Activated naive CD8-positive, alpha-beta T cell treated with anti-CD3 and anti-CD28 coated beads, Interleukin-2, amount 10 ng/mL, durations not matched to agents 7 days and 5 days (primary cell): ENCODE data around the gene ST13. TPM values are rescaled to one million over a fixed set of nuclear protein-coding genes. Genes with fewer than 3 reads are reported as not detected.
"Not testable (repeated sequence)": the region's sequence is repeated elsewhere in the genome, so short reads cannot be mapped to it uniquely, and the experiment has no call there.

ENCODE experiments used
- ATAC-seq: fragments of 150-1000 bp; cut with Tn5 transposase; one replicate; pipeline ENCODE4 v1.10.0; 2021; ENCODE audit warnings: low read depth, moderate library complexity
- POLR2A ChIA-PET: fragments of 350-600 bp; sonication (Branson Sonifier 250); formaldehyde crosslinking; loops from one replicate; lab custom pipeline; 2021; ENCODE audit warnings: antibody characterized with exemption; lab: Charles Lee
- DNase-seq: peaks from one replicate; pipeline ENCODE4 v3.0.0; 2021
- H3K27ac Mint-ChIP-seq: one replicate; pipeline ENCODE4 v1.8.0; 2022; ENCODE audit warnings: mild to moderate bottlenecking, mixed read lengths
- H3K27me3 Mint-ChIP-seq: one replicate; pipeline ENCODE4 v1.8.0; 2022; ENCODE audit warnings: mild to moderate bottlenecking, moderate library complexity, mixed read lengths
- H3K36me3 Mint-ChIP-seq: one replicate; pipeline ENCODE4 v1.8.0; 2021; ENCODE audit warnings: mild to moderate bottlenecking, mixed read lengths
- H3K4me1 Mint-ChIP-seq: one replicate; pipeline ENCODE4 v1.8.0; 2021; ENCODE audit warnings: mixed read lengths
- H3K4me3 Mint-ChIP-seq: one replicate; pipeline ENCODE4 v1.8.0; 2022; ENCODE audit warnings: mild to moderate bottlenecking, moderate library complexity, mixed read lengths
- H3K9me3 Mint-ChIP-seq: one replicate; pipeline ENCODE4 v1.8.0; 2021; ENCODE audit warnings: mixed read lengths
- microRNA-seq: library from miRNA; unstranded; fragments of <30 nt; microRNA quantifications from one replicate; pipeline ENCODE4 v1.2.0, GENCODE V29; 2022
- total RNA-seq, 2 experiments: library from RNA; stranded (reverse); gene quantifications; one replicate each; pipeline ENCODE4 v1.2.3, GENCODE V29; 2021

ST13 gene
- total RNA-seq, 2 experiments from 2014 or later, result 131 to 138 TPM

DNA sequence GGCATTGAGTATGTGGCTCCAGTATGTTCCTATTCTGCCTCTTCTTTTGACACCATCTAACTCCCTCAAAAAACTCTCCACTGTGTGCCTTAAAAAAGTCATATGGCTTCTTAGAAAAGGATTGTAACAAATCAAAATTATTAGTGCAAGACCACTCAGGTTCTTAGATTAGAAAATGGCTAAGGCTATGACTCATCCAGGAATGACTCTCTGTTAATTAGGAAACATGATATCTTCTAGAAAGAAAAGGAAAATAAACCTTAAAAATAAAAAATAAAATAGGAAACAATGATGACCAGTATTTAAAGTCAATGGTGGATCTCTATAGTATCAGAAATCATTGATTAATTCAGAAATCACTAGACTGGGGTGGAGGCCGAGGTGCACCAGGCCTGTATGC lies 59.0 kb downstream of the ST13 start:
- no peak for ATAC-seq
- peaks cover 4% of the 10 kb centered on the region for H3K4me1 Mint-ChIP-seq

DNA sequence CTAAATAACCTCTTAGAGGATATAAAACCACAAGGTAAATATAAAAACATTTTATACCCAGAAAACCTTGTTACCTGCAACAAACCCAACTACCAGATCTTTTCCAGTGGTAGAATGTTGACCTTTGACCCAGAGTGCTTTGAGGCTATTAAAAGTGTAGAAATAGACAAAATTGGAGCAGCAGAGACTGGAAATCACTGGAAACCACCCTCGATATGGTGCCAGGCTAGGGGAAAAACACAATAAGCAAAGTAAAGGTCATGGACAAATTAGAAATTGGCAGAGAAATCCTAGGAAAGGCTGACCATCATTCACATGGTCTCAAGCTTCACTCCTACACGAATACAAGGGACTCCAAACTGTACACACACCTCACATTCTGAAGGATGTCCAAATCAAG lies 64.0 kb downstream of the ST13 start:
- POLR2A ChIA-PET, result no interaction called here
- H3K9me3 Mint-ChIP-seq, result no peaks in the 10 kb centered on the region
- H3K4me3 Mint-ChIP-seq, result no peak overlapping the region
- no peak for DNase-seq
- H3K4me1 Mint-ChIP-seq, result peaks cover 4% of the 10 kb centered on the region
- ATAC-seq, result no peak
- no peak overlapping the region for H3K27ac Mint-ChIP-seq
- no peaks in the 10 kb centered on the region for H3K27me3 Mint-ChIP-seq
- peaks cover 37% of the 10 kb centered on the region for H3K36me3 Mint-ChIP-seq

More for the DNA sequence above, 59.0 kb downstream of the ST13 start:
- peaks cover 16% of the 10 kb centered on the region for H3K36me3 Mint-ChIP-seq
- POLR2A ChIA-PET, result no interaction called here
- H3K27me3 Mint-ChIP-seq, result no peaks in the 10 kb centered on the region
- no peak overlapping the region for H3K4me3 Mint-ChIP-seq
- no peaks in the 10 kb centered on the region for H3K9me3 Mint-ChIP-seq
- H3K27ac Mint-ChIP-seq, result no peak overlapping the region
- DNase-seq, result no peak

DNA sequence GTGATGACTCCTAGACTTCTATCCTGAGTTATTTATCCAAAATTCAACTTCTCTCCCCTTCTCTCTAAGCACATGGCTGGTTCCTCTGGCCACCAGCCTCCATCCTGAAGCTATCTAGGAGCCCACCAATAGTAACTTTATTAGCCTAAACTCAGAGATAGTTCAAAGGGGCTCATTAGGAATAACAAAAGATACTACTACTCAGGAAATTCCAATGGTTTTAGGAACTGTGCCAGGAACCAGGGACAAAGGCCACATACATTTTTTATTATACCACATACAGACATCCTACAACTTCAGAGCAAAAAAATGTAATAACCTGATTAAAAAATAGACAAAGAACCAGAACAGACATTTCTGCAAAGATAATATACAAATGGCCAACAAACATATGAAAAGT lies 65.2 kb downstream of the ST13 start:
- POLR2A ChIA-PET, result no interaction called here
- Mint-ChIP-seq H3K27ac (no peak overlapping the region), H3K4me1 (peaks cover 4% of the 10 kb centered on the region), H3K27me3 (no peaks in the 10 kb centered on the region), H3K9me3 (no peaks in the 10 kb centered on the region), H3K36me3 (peaks cover 39% of the 10 kb centered on the region), H3K4me3 (no peak overlapping the region)
- no peak for DNase-seq
- no peak for ATAC-seq

DNA sequence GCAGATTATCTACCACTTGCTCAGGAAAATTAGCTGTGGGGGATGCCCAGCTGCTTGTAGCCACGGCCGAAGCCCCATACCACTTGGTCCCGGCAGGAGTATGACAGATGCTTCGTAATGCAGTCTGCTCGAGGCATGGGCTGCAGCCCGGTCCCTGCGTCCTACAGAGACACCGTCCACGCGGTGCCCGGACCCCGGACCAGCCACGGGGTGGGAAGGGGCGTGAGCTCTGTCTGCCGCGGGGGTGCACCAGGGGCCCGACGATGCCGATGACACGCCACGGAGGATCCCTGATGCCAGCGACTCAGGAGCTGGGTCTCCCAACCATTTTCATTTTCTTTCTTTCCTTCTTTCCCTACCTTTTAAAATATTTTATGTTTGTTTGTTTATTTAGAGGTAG lies 67.3 kb downstream of the ST13 start:
- POLR2A ChIA-PET, result interaction anchor here (0.6 kb wide), 1 partner anchor 180 kb away, joined by 5 read pairs; no protein-coding TSS in a partner anchor

DNA sequence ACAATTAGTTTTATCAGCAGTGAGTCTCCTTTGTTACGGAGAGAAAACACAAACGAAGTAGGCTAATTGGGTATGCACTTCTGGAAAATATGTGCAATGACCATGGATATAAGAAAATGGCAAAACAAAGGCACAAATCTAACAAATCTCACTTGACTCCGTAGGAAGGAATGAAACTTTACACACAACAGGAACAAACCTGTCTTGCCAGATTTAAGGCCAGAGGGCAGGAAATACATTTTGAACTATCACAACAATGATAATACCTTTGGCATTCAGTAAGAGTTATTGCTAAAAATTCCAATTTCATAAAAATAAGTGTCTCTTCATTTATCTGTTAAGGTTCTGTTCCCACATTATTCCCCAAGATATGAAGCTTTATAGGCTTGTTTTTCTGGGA lies 73.9 kb downstream of the ST13 start:
- no peak overlapping the region for H3K27ac Mint-ChIP-seq
- no peaks in the 10 kb centered on the region for H3K27me3 Mint-ChIP-seq
- H3K9me3 Mint-ChIP-seq, result no peaks in the 10 kb centered on the region
- POLR2A ChIA-PET, result no interaction called here
- no peak overlapping the region for H3K4me3 Mint-ChIP-seq
- H3K36me3 Mint-ChIP-seq, result peaks cover 13% of the 10 kb centered on the region
- DNase-seq (no peak), ATAC-seq (no peak)
- no peaks in the 10 kb centered on the region for H3K4me1 Mint-ChIP-seq

More for the DNA sequence above, 67.3 kb downstream of the ST13 start:
- no peak overlapping the region for H3K27ac Mint-ChIP-seq
- ATAC-seq, result no peak
- DNase-seq, result no peak
- no peak overlapping the region for H3K4me3 Mint-ChIP-seq
- no peaks in the 10 kb centered on the region for H3K9me3 Mint-ChIP-seq
- H3K36me3 Mint-ChIP-seq, result peaks cover 39% of the 10 kb centered on the region
- peaks cover 4% of the 10 kb centered on the region for H3K4me1 Mint-ChIP-seq
- no peaks in the 10 kb centered on the region for H3K27me3 Mint-ChIP-seq

DNA sequence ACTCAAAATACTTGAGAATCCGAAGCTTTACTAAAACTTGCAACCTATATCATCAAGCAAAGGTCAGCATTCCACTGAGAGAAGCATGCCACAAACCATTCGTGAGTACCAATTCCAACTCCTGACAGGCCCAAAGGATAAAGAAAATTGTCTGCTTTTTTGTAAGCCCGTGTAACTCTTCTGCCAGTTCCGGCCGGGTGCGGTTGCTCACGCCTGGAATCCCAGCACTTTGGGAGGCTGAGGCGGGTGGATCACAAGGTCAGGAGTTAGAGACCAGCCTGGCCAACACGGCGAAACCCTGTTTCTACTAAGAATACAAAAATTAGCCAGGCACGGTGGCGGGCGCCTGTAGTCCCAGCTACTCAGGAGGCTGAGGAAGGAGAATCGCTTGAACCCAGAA lies 74.7 kb downstream of the ST13 start:
- H3K9me3 Mint-ChIP-seq, POLR2A ChIA-PET, H3K4me1 Mint-ChIP-seq, ATAC-seq, H3K4me3 Mint-ChIP-seq, H3K27ac Mint-ChIP-seq, DNase-seq, H3K27me3 Mint-ChIP-seq: not testable (repeated sequence)
- H3K36me3 Mint-ChIP-seq, result peaks cover 16% of the 10 kb centered on the region

Small RNAs within 50 kb of the gene (microRNA-seq; reads per million reads assigned to microRNA genes)
- gene MIR4766, result 4.2 reads per million

Other genes with a start within 250 kb of the ST13 start
- gene MRTFA, start 219.9 kb downstream of the ST13 start, total RNA-seq, result 10 to 100 TPM; 72.5 to 76.3 TPM
- gene MCHR1, start 177.2 kb downstream of the ST13 start, total RNA-seq, result not detected
- gene SLC25A17, start 37.3 kb downstream of the ST13 start, total RNA-seq, result 10 to 100 TPM; 17.8 to 20.6 TPM
- gene XPNPEP3, start 509 bp upstream of the ST13 start, total RNA-seq, result 10 to 100 TPM; 14.7 to 15.1 TPM
- gene DNAJB7, start 5.5 kb upstream of the ST13 start, total RNA-seq, result not detected
- 10 to 100 TPM; 68.6 to 73.6 TPM for gene RBX1, start 94.7 kb upstream of the ST13 start, total RNA-seq
- 10 to 100 TPM; 82.9 to 85.4 TPM for gene EP300, start 236.0 kb upstream of the ST13 start, total RNA-seq